Measurements from ENCODE around the gene PAX5. TPM values are rescaled to one million over a fixed set of nuclear protein-coding genes. Genes with fewer than 3 reads are reported as not detected.

The PAX5 gene
- polyA plus RNA-seq, 3 donors, result 0.03 to 0.15 TPM; not detected in 1

- Histone ChIP-seq H3K9me3 (replicated peaks in 1 of 2; ENCODE audit: control insufficient read depth in 1 of 2, insufficient read depth in 1 of 2, low read length in 2 of 2) (peaks cover 21 to 66% of the 10 kb centered on the region in 2 donors), H3K79me2 (ENCODE audit: insufficient read depth, low read length) (no peaks in the 10 kb centered on the region), H2AFZ (ENCODE audit: insufficient read depth, low read depth, low read length, poor library complexity, severe bottlenecking) (no peak overlapping the region), H3K36me3 (replicated peaks in 1 of 2; ENCODE audit: control insufficient read depth in 1 of 2, insufficient read depth in 2 of 2, low read length in 2 of 2) (no peaks in the 10 kb centered on the region), H3K27ac (ENCODE audit: low read depth in 1 of 2, low read length in 2 of 2) (no peak overlapping the region), H4K20me1 (ENCODE audit: insufficient read depth, low read length) (no peaks in the 10 kb centered on the region), H3K9ac (ENCODE audit: insufficient read depth, low read length, poor library complexity, severe bottlenecking) (no peak overlapping the region), H3K4me2 (replicated peaks; ENCODE audit: extremely low read depth, low read length, poor library complexity, severe bottlenecking) (no peak overlapping the region), H3K4me1 (ENCODE audit: control insufficient read depth in 1 of 2, insufficient read depth in 2 of 2, low read length in 2 of 2) (peaks cover 37 to 46% of the 10 kb centered on the region in 2 donors), H3K27me3 (ENCODE audit: control insufficient read depth in 2 of 2, insufficient read depth in 2 of 2, low read length in 2 of 2) (peaks cover 95 to 99% of the 10 kb centered on the region in 2 donors), H3K4me3 (replicated peaks in 1 of 3; ENCODE audit: low read depth in 2 of 3, low read length in 3 of 3) (no peak overlapping the region)
- 50% methylated on average over 3 of the region's 6 CpGs for WGBS (ENCODE audit: insufficient coverage)
- TF ChIP-seq, protein P1, sequence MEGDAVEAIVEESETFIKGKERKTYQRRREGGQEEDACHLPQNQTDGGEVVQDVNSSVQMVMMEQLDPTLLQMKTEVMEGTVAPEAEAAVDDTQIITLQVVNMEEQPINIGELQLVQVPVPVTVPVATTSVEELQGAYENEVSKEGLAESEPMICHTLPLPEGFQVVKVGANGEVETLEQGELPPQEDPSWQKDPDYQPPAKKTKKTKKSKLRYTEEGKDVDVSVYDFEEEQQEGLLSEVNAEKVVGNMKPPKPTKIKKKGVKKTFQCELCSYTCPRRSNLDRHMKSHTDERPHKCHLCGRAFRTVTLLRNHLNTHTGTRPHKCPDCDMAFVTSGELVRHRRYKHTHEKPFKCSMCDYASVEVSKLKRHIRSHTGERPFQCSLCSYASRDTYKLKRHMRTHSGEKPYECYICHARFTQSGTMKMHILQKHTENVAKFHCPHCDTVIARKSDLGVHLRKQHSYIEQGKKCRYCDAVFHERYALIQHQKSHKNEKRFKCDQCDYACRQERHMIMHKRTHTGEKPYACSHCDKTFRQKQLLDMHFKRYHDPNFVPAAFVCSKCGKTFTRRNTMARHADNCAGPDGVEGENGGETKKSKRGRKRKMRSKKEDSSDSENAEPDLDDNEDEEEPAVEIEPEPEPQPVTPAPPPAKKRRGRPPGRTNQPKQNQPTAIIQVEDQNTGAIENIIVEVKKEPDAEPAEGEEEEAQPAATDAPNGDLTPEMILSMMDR (IDR thresholded peaks at IDR 0.05), result no peak
- Mint-ChIP-seq H3K4me3 (peak overlapping the region; percentile 31 to 53), H3K36me3 (peaks cover 12 to 13% of the 10 kb centered on the region in 2 donors), H3K27ac (no peak overlapping the region), H3K9me3 (peaks cover 12 to 61% (median 49%) of the 10 kb centered on the region in 7 donors), H3K4me1 (peaks cover 55% of the 10 kb centered on the region), H3K27me3 (ENCODE audit: low read depth in 3 of 3) (peaks cover 98 to 100% (median 98%) of the 10 kb centered on the region in 3 donors)
- DNase-seq, result no peak
- intact Hi-C loops (cut with micrococcal nuclease), result no loop called here
These were observed 2.2 kb downstream of the PAX5 start for GRCh38 chr9:37031902-37032301.

GRCh38 chr9:37031081-37031480 is 3.0 kb downstream of the PAX5 start:
- peaks cover 24 to 62% of the 10 kb centered on the region in 2 donors for H3K9me3 ChIP-seq (replicated peaks in 1 of 2; ENCODE audit: control insufficient read depth in 1 of 2, insufficient read depth in 1 of 2, low read length in 2 of 2)
- H3K36me3 ChIP-seq (replicated peaks in 1 of 2; ENCODE audit: control insufficient read depth in 1 of 2, insufficient read depth in 2 of 2, low read length in 2 of 2), result no peaks in the 10 kb centered on the region
- H3K4me3 ChIP-seq (replicated peaks in 1 of 3; ENCODE audit: low read depth in 2 of 3, low read length in 3 of 3), result no peak overlapping the region
- Mint-ChIP-seq H3K27ac (no peak overlapping the region), H3K4me3 (peak overlapping the region in 1 of 2 donors; percentile 35), H3K36me3 (peaks cover 9% of the 10 kb centered on the region in 2 donors), H3K27me3 (ENCODE audit: low read depth in 3 of 3) (peaks cover 98 to 100% (median 98%) of the 10 kb centered on the region in 3 donors), H3K9me3 (peaks cover 12 to 58% (median 48%) of the 10 kb centered on the region in 7 donors), H3K4me1 (peaks cover 52% of the 10 kb centered on the region)
- peaks cover 37 to 46% of the 10 kb centered on the region in 2 donors for H3K4me1 ChIP-seq (ENCODE audit: control insufficient read depth in 1 of 2, insufficient read depth in 2 of 2, low read length in 2 of 2)
- no peak overlapping the region for H3K9ac ChIP-seq (ENCODE audit: insufficient read depth, low read length, poor library complexity, severe bottlenecking)
- no peak for DNase-seq
- H3K4me2 ChIP-seq (replicated peaks; ENCODE audit: extremely low read depth, low read length, poor library complexity, severe bottlenecking), result no peak overlapping the region
- H4K20me1 ChIP-seq (ENCODE audit: insufficient read depth, low read length), result no peaks in the 10 kb centered on the region
- 83% methylated on average over 1 of the region's 4 CpGs for WGBS (ENCODE audit: insufficient coverage)
- TF ChIP-seq, protein P1 (IDR thresholded peaks at IDR 0.05), result no peak
- H3K79me2 ChIP-seq (ENCODE audit: insufficient read depth, low read length), result no peaks in the 10 kb centered on the region
- no peak overlapping the region for H2AFZ ChIP-seq (ENCODE audit: insufficient read depth, low read depth, low read length, poor library complexity, severe bottlenecking)
- peaks cover 96 to 99% of the 10 kb centered on the region in 2 donors for H3K27me3 ChIP-seq (ENCODE audit: control insufficient read depth in 2 of 2, insufficient read depth in 2 of 2, low read length in 2 of 2)
- no peak overlapping the region for H3K27ac ChIP-seq (ENCODE audit: low read depth in 1 of 2, low read length in 2 of 2)
- intact Hi-C loops (cut with micrococcal nuclease), result no loop called here
